ENCODE measurements around the gene RASL11A. TPM values are rescaled to one million over a fixed set of nuclear protein-coding genes. Genes with fewer than 3 reads are reported as not detected.

Gene RASL11A
- total and polyA plus RNA-seq, 2 of the 8 experiments (the other 6 are each of a cell fraction or from before 2014, with no cell fraction given): 2.9 to 6.8 TPM

DNA sequence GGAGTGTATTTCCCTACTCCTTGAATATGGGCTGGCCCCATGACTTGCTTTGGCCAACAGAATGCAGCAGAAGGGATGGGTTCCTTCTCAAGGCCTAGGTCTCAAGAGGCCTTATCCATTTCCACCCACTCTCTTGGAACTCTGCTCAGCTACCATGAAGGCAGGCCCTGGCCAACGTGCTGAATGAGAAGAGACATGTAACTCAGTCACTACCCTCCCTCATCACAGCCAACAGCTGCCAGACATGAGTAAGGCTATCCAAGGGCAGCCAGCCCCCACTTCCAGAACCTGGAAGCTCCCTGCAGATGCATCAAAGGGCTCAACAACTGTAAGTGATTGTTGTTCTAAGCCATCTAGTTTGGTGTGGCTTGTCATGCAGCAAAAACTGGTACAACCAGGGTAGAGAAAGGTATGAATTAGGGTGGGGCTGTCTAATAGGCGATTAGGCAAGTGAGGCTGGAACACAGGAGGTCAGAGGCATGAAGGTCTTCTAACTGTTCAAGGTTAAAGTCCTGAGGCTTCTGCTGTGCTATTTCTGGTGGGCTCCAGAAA, 1.4 kb upstream of the RASL11A start:
- Histone ChIP-seq H3K4ac (replicated peaks; ENCODE audit: insufficient read length, low read depth, low read length) (no peak overlapping the region), H2BK20ac (ENCODE audit: low read length) (no peak overlapping the region), H2BK15ac (ENCODE audit: low read length) (no peak overlapping the region), H3K4me2 (ENCODE audit: insufficient read depth in 1 of 2, low read depth in 2 of 2, low read length in 2 of 2) (no peak overlapping the region; a peak in 1 of 4 replicates), H3K9me3 (ENCODE audit: insufficient read depth in 2 of 2, low read depth in 1 of 2, low read length in 1 of 2) (no peaks in the 10 kb centered on the region), H3K27me3 (replicated peaks in 1 of 4; ENCODE audit: control insufficient read depth in 3 of 4, extremely low read depth in 1 of 4, insufficient read depth in 3 of 4, low read length in 3 of 4) (peaks cover 0 to 15% (median 12%) of the 10 kb centered on the region in 4 experiments; a peak in 6 of 7 replicates), H3K14ac (ENCODE audit: insufficient read length) (no peak overlapping the region), H3K18ac (ENCODE audit: extremely low read depth, low read length) (no peak overlapping the region), H3K9ac (replicated peaks in 1 of 4; ENCODE audit: extremely low read depth in 1 of 4, low read depth in 3 of 4, low read length in 3 of 4) (no peak overlapping the region), H3K36me3 (ENCODE audit: control insufficient read depth in 2 of 4, insufficient read depth in 4 of 4, low read length in 3 of 4) (no peaks in the 10 kb centered on the region), H3K56ac (replicated peaks; ENCODE audit: insufficient read length, low read depth, low read length) (no peak overlapping the region), H2BK120ac (replicated peaks; ENCODE audit: low read depth, low read length) (no peak overlapping the region), H4K8ac (ENCODE audit: extremely low read depth, insufficient read depth, low read length) (no peak overlapping the region), H3K27ac (ENCODE audit: low read depth, low read length) (no peak overlapping the region), H3K4me1 (replicated peaks in 1 of 4; ENCODE audit: control insufficient read depth in 3 of 4, insufficient read depth in 4 of 4, low read length in 3 of 4) (peaks cover 0 to 3% (median 0%) of the 10 kb centered on the region in 4 experiments; a peak in 1 of 7 replicates), H4K91ac (replicated peaks; ENCODE audit: insufficient read length, low read length) (no peak overlapping the region), H3K79me1 (ENCODE audit: low read depth, low read length) (no peaks in the 10 kb centered on the region; the same call in 1 of the 2 replicates), H3K23me2 (ENCODE audit: low read depth, low read length) (peaks cover 11% of the 10 kb centered on the region), H2AFZ (ENCODE audit: low read length) (no peak overlapping the region), H2BK12ac (ENCODE audit: low read depth, low read length) (no peak overlapping the region; the same call in 1 of the 2 replicates), H4K5ac (ENCODE audit: insufficient read length, low read depth, low read length) (no peak overlapping the region), H4K20me1 (replicated peaks in 1 of 2; ENCODE audit: control insufficient read depth in 1 of 2, insufficient read depth in 2 of 2, low read length in 2 of 2) (no peaks in the 10 kb centered on the region), H2AK5ac (ENCODE audit: low read depth, low read length) (no peak overlapping the region), H3K23ac (ENCODE audit: insufficient read length) (no peak overlapping the region), H3K4me3 (ENCODE audit: extremely low read depth in 1 of 4, insufficient read depth in 2 of 4, low read depth in 3 of 4, low read length in 4 of 4) (no peak overlapping the region), H2BK5ac (ENCODE audit: low read depth, low read length) (no peak overlapping the region), H3K79me2 (ENCODE audit: control insufficient read depth in 1 of 2, insufficient read depth in 2 of 2, low read length in 2 of 2) (no peaks in the 10 kb centered on the region)
- ChIA-PET CTCF (ENCODE audit: partially characterized antibody) (interaction anchor here (0.9 to 2.1 kb wide), 2 partner anchors 29 to 70 kb away, joined by 3 to 5 read pairs; no protein-coding TSS in a partner anchor), POLR2A (ENCODE audit: partially characterized antibody) (interaction anchor here (0.6 to 15.4 kb wide), 3 partner anchors 13 to 759 kb away, joined by 3 to 197 read pairs (median 13); partner anchors contain the start of gene RPL21)
- DNase-seq (ENCODE audit: low read depth in 1 of 2, low spot score in 2 of 2): no peak
- no peak for FAIRE-seq
- WGBS, 2 experiments (ENCODE audit: extremely low coverage in 1 of 2, insufficient coverage in 1 of 2, insufficient read length in 1 of 2, insufficient replicate concordance in 2 of 2, low coverage in 1 of 2, low lambda C conversion rate in 2 of 2, missing lambda C conversion rate in 1 of 2): 72% methylated on average over 2 of the region's 2 CpGs; no CpG with 5 or more reads in 1 of the 2 experiments
- TF ChIP-seq CHD2 (IDR thresholded peaks at IDR 0.05; ENCODE audit: low read length) (no peak), KDM4A (IDR thresholded peaks at IDR 0.05; ENCODE audit: low read depth, low read length, severe bottlenecking) (no peak), GTF2F1 (IDR thresholded peaks at IDR 0.05; ENCODE audit: borderline replicate concordance, low read depth, low read length) (no peak), HDAC6 (IDR thresholded peaks at IDR 0.05; ENCODE audit: low read depth, low read length) (no peak), CBX5 (IDR thresholded peaks at IDR 0.05; ENCODE audit: low read depth, low read length) (no peak), ZNF274 (IDR thresholded peaks at IDR 0.05; ENCODE audit: borderline replicate concordance, extremely low read depth, low read length) (no peak), SIRT6 (IDR thresholded peaks at IDR 0.05; ENCODE audit: low read length) (no peak), PHF8 (conservative IDR thresholded peaks at IDR 0.05; ENCODE audit: low read depth, low read length) (no peak)
- TF ChIP-seq, protein P1, sequence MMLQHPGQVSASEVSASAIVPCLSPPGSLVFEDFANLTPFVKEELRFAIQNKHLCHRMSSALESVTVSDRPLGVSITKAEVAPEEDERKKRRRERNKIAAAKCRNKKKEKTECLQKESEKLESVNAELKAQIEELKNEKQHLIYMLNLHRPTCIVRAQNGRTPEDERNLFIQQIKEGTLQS (IDR thresholded peaks at IDR 0.05; ENCODE audit: insufficient read depth, low read depth, low read length): no peak

All from H1 (cell line).